ENCODE measurements around the gene ADAMTSL5. TPM values are rescaled to one million over a fixed set of nuclear protein-coding genes. Genes with fewer than 3 reads are reported as not detected.
A peak's percentile ranks its signal among the peaks of the same experiment; 100 is the strongest.

Gene ADAMTSL5
- total and polyA plus RNA-seq, 2 of the 8 experiments (the other 6 are each of a cell fraction or from before 2014, with no cell fraction given): 0.82 to 0.99 TPM

GRCh38 chr19:1475751-1476437, 36.9 kb downstream of the ADAMTSL5 start:
- Histone ChIP-seq H3K4me3 (ENCODE audit: extremely low read depth in 1 of 4, insufficient read depth in 2 of 4, low read depth in 3 of 4, low read length in 4 of 4) (no peak overlapping the region), H3K9me3 (ENCODE audit: insufficient read depth in 2 of 2, low read depth in 1 of 2, low read length in 1 of 2) (no peaks in the 10 kb centered on the region), H2BK5ac (ENCODE audit: low read depth, low read length) (no peak overlapping the region), H4K91ac (replicated peaks; ENCODE audit: insufficient read length, low read length) (no peak overlapping the region), H3K56ac (replicated peaks; ENCODE audit: insufficient read length, low read depth, low read length) (no peak overlapping the region), H3K4ac (replicated peaks; ENCODE audit: insufficient read length, low read depth, low read length) (no peak overlapping the region), H3K14ac (ENCODE audit: insufficient read length) (no peak overlapping the region), H2BK120ac (replicated peaks; ENCODE audit: low read depth, low read length) (no peak overlapping the region), H2AFZ (ENCODE audit: low read length) (no peak overlapping the region), H4K5ac (ENCODE audit: insufficient read length, low read depth, low read length) (no peak overlapping the region), H3K27ac (ENCODE audit: low read depth, low read length) (no peak overlapping the region), H3K9ac (replicated peaks in 1 of 4; ENCODE audit: extremely low read depth in 1 of 4, low read depth in 3 of 4, low read length in 3 of 4) (no peak overlapping the region), H2BK12ac (ENCODE audit: low read depth, low read length) (no peak overlapping the region), H3K79me2 (ENCODE audit: control insufficient read depth in 1 of 2, insufficient read depth in 2 of 2, low read length in 2 of 2) (peaks cover 0 to 4% of the 10 kb centered on the region in 2 experiments; a peak in 1 of 4 replicates), H2BK20ac (ENCODE audit: low read length) (no peak overlapping the region), H4K8ac (ENCODE audit: extremely low read depth, insufficient read depth, low read length) (peak overlapping the region; percentile 68; the same call in 1 of the 2 replicates), H4K20me1 (replicated peaks in 1 of 2; ENCODE audit: control insufficient read depth in 1 of 2, insufficient read depth in 2 of 2, low read length in 2 of 2) (peaks cover 20 to 42% of the 10 kb centered on the region in 2 experiments), H3K27me3 (replicated peaks in 1 of 4; ENCODE audit: control insufficient read depth in 3 of 4, extremely low read depth in 1 of 4, insufficient read depth in 3 of 4, low read length in 3 of 4) (peaks cover 11 to 25% (median 22%) of the 10 kb centered on the region in 4 experiments), H2BK15ac (ENCODE audit: low read length) (no peak overlapping the region), H3K4me2 (ENCODE audit: insufficient read depth in 1 of 2, low read depth in 2 of 2, low read length in 2 of 2) (no peak overlapping the region), H2AK5ac (ENCODE audit: low read depth, low read length) (no peak overlapping the region), H3K23me2 (ENCODE audit: low read depth, low read length) (peaks cover 10% of the 10 kb centered on the region), H3K4me1 (replicated peaks in 1 of 4; ENCODE audit: control insufficient read depth in 3 of 4, insufficient read depth in 4 of 4, low read length in 3 of 4) (peaks cover 0 to 8% (median 7%) of the 10 kb centered on the region in 4 experiments; a peak in 5 of 7 replicates), H3K79me1 (ENCODE audit: low read depth, low read length) (peaks cover 2% of the 10 kb centered on the region; the same call in 1 of the 2 replicates), H3K36me3 (ENCODE audit: control insufficient read depth in 2 of 4, insufficient read depth in 4 of 4, low read length in 3 of 4) (peaks cover 0 to 3% (median 1%) of the 10 kb centered on the region in 4 experiments; a peak in 1 of 8 replicates), H3K23ac (ENCODE audit: insufficient read length) (no peak overlapping the region), H3K18ac (ENCODE audit: extremely low read depth, low read length) (no peak overlapping the region)
- POLR2A ChIA-PET (ENCODE audit: partially characterized antibody): interaction anchor here (0.7 to 4.5 kb wide), 6 partner anchors 10 to 201 kb away, joined by 3 to 27 read pairs (median 4); partner anchors contain the start of gene FAM174C
- DNase-seq (ENCODE audit: low read depth in 1 of 2, low spot score in 2 of 2): no peak
- FAIRE-seq: no peak
- TF ChIP-seq NRF1 (IDR thresholded peaks at IDR 0.05; ENCODE audit: low read depth, low read length): no peak
- TF ChIP-seq SIRT6 (IDR thresholded peaks at IDR 0.05; ENCODE audit: low read length): no peak
- no peak for TF ChIP-seq CHD2 (IDR thresholded peaks at IDR 0.05; ENCODE audit: low read length)
- TF ChIP-seq TAF7 (optimal IDR thresholded peaks at IDR 0.05; ENCODE audit: borderline replicate concordance, low read depth, low read length): no peak
- TF ChIP-seq NANOG (IDR thresholded peaks at IDR 0.05; ENCODE audit: insufficient read depth, low read depth, low read length, poor library complexity, severe bottlenecking): no peak
- no peak for TF ChIP-seq HDAC6 (IDR thresholded peaks at IDR 0.05; ENCODE audit: low read depth, low read length)
- CTCF ChIA-PET (ENCODE audit: partially characterized antibody): interaction anchor here (0.9 to 1.8 kb wide), 8 partner anchors 10 to 36 kb away, joined by 3 to 5 read pairs (median 3); no protein-coding TSS in a partner anchor
- 92% methylated on average over 30 of the region's 31 CpGs; no CpG with 5 or more reads in 1 of the 2 experiments for whole genome bisulfite sequencing, 2 experiments (ENCODE audit: extremely low coverage in 1 of 2, insufficient coverage in 1 of 2, insufficient read length in 1 of 2, insufficient replicate concordance in 2 of 2, low coverage in 1 of 2, low lambda C conversion rate in 2 of 2, missing lambda C conversion rate in 1 of 2)
